Left ventricle myocardium inferior (tissue), 1 donor: ENCODE data around the gene CD274. TPM values are rescaled to one million over a fixed set of nuclear protein-coding genes. Genes with fewer than 3 reads are reported as not detected.
A peak's percentile ranks its signal among the peaks of the same experiment; 100 is the strongest.

Experiments
- DNase-seq: peaks from one replicate; pipeline ENCODE4 v3.0.0-alpha.2; 2020
- H3K27ac ChIP-seq: fragments of 200-600 bp; replicated peaks from 2 replicates; pipeline ENCODE4 v1.8.0; 2021
- H3K27me3 ChIP-seq: fragments of 200-600 bp; 2 replicates; pipeline ENCODE4 v1.8.0; 2021; ENCODE audit warnings: low read depth
- H3K36me3 ChIP-seq: fragments of 200-600 bp; 2 replicates; pipeline ENCODE4 v1.8.0; 2021
- H3K4me1 ChIP-seq: fragments of 200-600 bp; 2 replicates; pipeline ENCODE4 v1.8.0; 2021
- H3K4me3 ChIP-seq: fragments of 200-600 bp; 2 replicates; pipeline ENCODE4 v1.8.0; 2021; ENCODE audit warnings: mild to moderate bottlenecking, moderate library complexity
- H3K9me3 ChIP-seq: fragments of 200-600 bp; replicated peaks from 2 replicates; pipeline ENCODE4 v1.8.0; 2021
- intact Hi-C: fragments of 100-400 bp; cut with micrococcal nuclease; formaldehyde crosslinking; loops from one replicate; pipeline ENCODE4 v1.11.0; 2022
- total RNA-seq: library from RNA; stranded (reverse); fragmentation: NEBNext Ultra II Directional; extraction: Animal tissue kit (Norgen Biotek cat#: 25700); gene quantifications from one replicate; pipeline ENCODE4 v1.2.1, GENCODE V29; 2021
- TF ChIP-seq, protein P1 (sequence below): fragments of 200-600 bp; IDR thresholded peaks from 2 replicates; pipeline ENCODE4 v1.8.0; 2021; ENCODE audit warnings: antibody characterized with exemption, mild to moderate bottlenecking, borderline replicate concordance
- donor health status: DM: no; HTN: yes; CAD: no; lungs with severe emphysema.

CD274 gene
- total RNA-seq, 1 donor from 2014 or later, result 14.7 TPM

DNA sequence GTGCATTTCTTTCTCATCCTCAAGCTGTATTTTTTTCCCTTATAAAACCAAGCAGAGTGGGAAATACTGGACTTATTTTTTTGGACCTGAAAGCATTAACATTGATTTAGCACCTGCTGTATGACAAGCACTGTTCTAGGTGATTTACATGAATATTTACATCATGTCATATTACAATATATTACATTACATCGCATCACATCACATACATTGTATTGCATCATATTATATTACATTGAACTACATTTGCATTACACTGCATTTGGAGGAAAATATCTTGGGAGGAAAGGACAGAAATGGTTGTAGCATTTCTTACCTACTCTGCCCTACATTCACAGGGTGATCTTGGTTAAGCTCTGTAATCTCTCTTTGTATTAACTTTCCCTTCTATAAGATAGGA lies 48.8 kb downstream of the CD274 start:
- Histone ChIP-seq H3K27ac (peak overlapping the region; percentile 93), H3K27me3 (no peaks in the 10 kb centered on the region), H3K4me1 (peaks cover 40% of the 10 kb centered on the region), H3K9me3 (peaks cover 10% of the 10 kb centered on the region), H3K36me3 (no peaks in the 10 kb centered on the region), H3K4me3 (no peak overlapping the region)
- DNase-seq, result no peak
- TF ChIP-seq, protein P1, sequence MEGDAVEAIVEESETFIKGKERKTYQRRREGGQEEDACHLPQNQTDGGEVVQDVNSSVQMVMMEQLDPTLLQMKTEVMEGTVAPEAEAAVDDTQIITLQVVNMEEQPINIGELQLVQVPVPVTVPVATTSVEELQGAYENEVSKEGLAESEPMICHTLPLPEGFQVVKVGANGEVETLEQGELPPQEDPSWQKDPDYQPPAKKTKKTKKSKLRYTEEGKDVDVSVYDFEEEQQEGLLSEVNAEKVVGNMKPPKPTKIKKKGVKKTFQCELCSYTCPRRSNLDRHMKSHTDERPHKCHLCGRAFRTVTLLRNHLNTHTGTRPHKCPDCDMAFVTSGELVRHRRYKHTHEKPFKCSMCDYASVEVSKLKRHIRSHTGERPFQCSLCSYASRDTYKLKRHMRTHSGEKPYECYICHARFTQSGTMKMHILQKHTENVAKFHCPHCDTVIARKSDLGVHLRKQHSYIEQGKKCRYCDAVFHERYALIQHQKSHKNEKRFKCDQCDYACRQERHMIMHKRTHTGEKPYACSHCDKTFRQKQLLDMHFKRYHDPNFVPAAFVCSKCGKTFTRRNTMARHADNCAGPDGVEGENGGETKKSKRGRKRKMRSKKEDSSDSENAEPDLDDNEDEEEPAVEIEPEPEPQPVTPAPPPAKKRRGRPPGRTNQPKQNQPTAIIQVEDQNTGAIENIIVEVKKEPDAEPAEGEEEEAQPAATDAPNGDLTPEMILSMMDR, result no peak
- intact Hi-C loops, result no loop called here

DNA sequence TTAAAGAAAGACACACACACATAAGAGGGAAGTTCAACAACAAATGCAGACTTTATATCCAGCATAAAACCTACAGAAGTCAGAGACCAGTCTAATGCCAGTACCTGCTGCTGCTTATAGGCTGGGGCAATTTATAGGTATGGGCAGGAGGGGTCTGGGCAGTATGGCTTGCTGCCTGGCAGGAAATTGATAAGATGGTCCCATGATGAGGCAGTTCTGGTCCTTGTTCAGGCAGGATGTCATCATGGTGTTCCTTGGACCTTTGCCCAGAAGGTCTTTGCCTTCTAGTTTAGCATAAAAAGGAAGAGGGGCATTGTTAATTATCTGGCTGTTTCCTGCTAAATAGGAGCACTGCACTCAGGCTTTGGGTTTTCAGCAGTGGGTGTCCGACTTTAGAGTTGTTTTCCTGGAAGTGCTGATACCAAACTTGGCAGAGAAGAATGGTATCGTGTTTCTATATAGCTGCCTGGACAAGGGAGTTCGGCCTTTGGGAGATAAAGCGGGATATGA lies 49.6 kb downstream of the CD274 start:
- intact Hi-C loops, result no loop called here
- TF ChIP-seq, protein P1, result no peak
- peaks cover 40% of the 10 kb centered on the region for H3K4me1 ChIP-seq
- H3K27me3 ChIP-seq, result no peaks in the 10 kb centered on the region
- H3K27ac ChIP-seq, result peak overlapping the region; percentile 93
- no peaks in the 10 kb centered on the region for H3K36me3 ChIP-seq
- H3K4me3 ChIP-seq, result peak overlapping the region; percentile 44
- H3K9me3 ChIP-seq, result peaks cover 16% of the 10 kb centered on the region
- no peak for DNase-seq

DNA sequence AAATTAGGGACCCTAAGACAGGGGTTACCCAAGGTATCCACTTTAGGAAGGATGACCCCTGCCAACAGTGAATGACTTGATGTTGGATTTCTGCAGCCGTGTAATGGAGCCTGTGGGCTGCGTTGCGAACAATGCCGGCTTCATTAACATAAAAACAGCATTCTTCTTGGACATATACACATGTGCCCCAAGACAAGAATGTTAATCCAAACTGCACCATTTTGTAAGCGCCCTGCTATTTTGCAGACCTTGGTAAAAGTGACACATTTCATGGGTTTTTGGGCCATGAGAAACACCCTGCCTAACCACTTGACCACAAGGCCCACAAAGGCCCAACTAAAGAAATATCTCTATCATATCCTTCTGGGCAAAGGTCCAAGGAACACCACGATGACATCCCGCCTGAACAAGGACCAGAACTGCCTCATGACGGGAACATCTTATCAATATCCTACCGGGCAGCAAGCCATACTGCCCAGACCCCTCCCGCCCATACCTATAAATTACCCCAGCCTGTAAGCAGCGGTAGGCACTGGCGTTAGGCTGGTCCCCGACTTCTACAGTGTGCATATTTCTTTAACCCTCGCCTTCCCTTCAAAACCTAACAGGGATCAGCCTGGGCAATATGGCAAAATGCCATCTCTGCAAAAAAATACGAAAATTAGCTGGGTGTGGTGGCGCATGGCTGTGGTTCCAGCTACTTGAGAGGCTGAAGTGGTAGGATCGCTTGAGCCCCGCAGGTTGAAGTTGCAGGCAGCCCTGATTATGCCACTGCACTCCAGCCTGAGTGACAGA lies 50.3 kb downstream of the CD274 start:
- intact Hi-C loops, result no loop called here
- no peaks in the 10 kb centered on the region for H3K36me3 ChIP-seq
- H3K27me3 ChIP-seq, result no peaks in the 10 kb centered on the region
- H3K4me3 ChIP-seq, result peak overlapping the region; percentile 44
- TF ChIP-seq, protein P1, result no peak
- peak overlapping the region; percentile 93 for H3K27ac ChIP-seq
- H3K9me3 ChIP-seq, result peaks cover 16% of the 10 kb centered on the region
- DNase-seq, result peak; percentile 76
- peaks cover 40% of the 10 kb centered on the region for H3K4me1 ChIP-seq

DNA sequence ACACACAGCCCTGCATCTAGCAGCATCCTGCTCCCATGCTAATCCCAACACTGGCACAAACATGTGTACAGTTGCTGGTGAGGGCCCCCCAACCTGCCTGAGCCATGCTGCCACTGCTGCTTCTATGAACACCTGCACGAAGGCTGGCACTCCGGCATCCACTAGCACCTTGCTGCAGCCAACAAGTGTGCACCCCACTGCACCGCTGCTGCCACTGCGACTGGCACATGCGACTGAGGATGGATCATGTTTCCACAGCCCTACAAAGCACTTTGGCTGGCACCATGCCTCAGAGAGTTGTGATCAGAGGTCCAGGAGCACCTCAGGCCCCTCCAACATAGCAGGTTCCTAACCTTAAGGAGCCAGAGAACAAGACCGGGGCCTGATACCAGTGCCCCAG lies 52.2 kb downstream of the CD274 start:
- intact Hi-C loops, result no loop called here
- H3K4me1 ChIP-seq, result peaks cover 40% of the 10 kb centered on the region
- peaks cover 16% of the 10 kb centered on the region for H3K9me3 ChIP-seq
- no peak overlapping the region for H3K4me3 ChIP-seq
- H3K27me3 ChIP-seq, result no peaks in the 10 kb centered on the region
- peak overlapping the region; percentile 93 for H3K27ac ChIP-seq
- DNase-seq, result no peak
- TF ChIP-seq, protein P1, result no peak
- no peaks in the 10 kb centered on the region for H3K36me3 ChIP-seq

DNA sequence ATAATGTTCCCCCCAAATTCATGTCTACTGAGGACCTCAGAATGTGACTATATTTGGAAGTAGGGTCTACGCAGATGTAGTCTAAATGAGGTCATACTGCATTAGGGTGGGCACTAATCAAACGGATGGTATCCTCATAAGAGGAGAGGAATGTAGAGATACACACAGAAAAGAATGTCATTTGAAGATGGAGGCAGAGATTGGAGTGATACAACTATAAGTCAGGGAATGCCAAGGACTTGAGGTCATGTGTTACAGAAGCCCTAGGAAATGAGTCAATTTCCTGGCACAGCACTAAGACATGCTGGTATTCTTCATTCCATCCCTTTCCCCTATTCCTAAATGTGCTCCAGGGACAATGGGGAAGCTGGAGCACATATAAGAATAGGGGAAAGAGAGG lies 59.2 kb downstream of the CD274 start:
- no peak for DNase-seq
- peak overlapping the region; percentile 57 for H3K4me3 ChIP-seq
- no peaks in the 10 kb centered on the region for H3K36me3 ChIP-seq
- peaks cover 2% of the 10 kb centered on the region for H3K9me3 ChIP-seq
- intact Hi-C loops, result no loop called here
- TF ChIP-seq, protein P1, result no peak
- peaks cover 50% of the 10 kb centered on the region for H3K4me1 ChIP-seq
- H3K27ac ChIP-seq, result peak overlapping the region; percentile 83
- no peaks in the 10 kb centered on the region for H3K27me3 ChIP-seq
